Activated T-cell treated with anti-CD3 and anti-CD28 coated beads for 4 hours (primary cell): ENCODE measurements around the gene SAMD7.

Experiments
- DNase-seq: peaks from one replicate; pipeline ENCODE4 v3.0.0-alpha.2; 2020

The SAMD7 gene

GRCh38 chr3:169914321-169914720 lies 2.9 kb downstream of the SAMD7 start:
- no peak for DNase-seq

GRCh38 chr3:169923189-169923588 lies 11.8 kb downstream of the SAMD7 start:
- DNase-seq, result no peak

- DNase-seq, result no peak
Measured at GRCh38 chr3:169923831-169924230, 12.5 kb downstream of the SAMD7 start.

GRCh38 chr3:169929830-169930519 lies 18.6 kb downstream of the SAMD7 start:
- no peak for DNase-seq

GRCh38 chr3:169930843-169931242 lies 19.5 kb downstream of the SAMD7 start:
- no peak for DNase-seq

- DNase-seq, result no peak
Measured at GRCh38 chr3:169931747-169932520, 20.6 kb downstream of the SAMD7 start.

GRCh38 chr3:169939320-169939719 lies 27.9 kb downstream of the SAMD7 start:
- DNase-seq, result no peak

- DNase-seq, result no peak
Measured at GRCh38 chr3:169939751-169940150, 28.4 kb downstream of the SAMD7 start.

- DNase-seq, result no peak
Measured at GRCh38 chr3:169940470-169941181, 29.3 kb downstream of the SAMD7 start.

- DNase-seq, result no peak
Measured at GRCh38 chr3:169945313-169945712, 33.9 kb downstream of the SAMD7 start.

- DNase-seq, result no peak
Measured at GRCh38 chr3:169946336-169946735, 35.0 kb downstream of the SAMD7 start.

- no peak for DNase-seq
Measured at GRCh38 chr3:169948559-169949448, 37.4 kb downstream of the SAMD7 start.

- DNase-seq, result no peak
Measured at GRCh38 chr3:169952045-169952444, 40.7 kb downstream of the SAMD7 start.

GRCh38 chr3:169953462-169954141 lies 42.2 kb downstream of the SAMD7 start:
- DNase-seq, result no peak

GRCh38 chr3:169954142-169954756 lies 42.9 kb downstream of the SAMD7 start:
- DNase-seq, result no peak

GRCh38 chr3:169955406-169955805 lies 44.0 kb downstream of the SAMD7 start:
- DNase-seq, result no peak

GRCh38 chr3:169964176-169964575 lies 52.8 kb downstream of the SAMD7 start:
- DNase-seq, result no peak

- DNase-seq, result no peak
Measured at GRCh38 chr3:169965562-169966427, 54.4 kb downstream of the SAMD7 start.

- DNase-seq, result peak; percentile 97
Measured at GRCh38 chr3:169966428-169966950, 55.1 kb downstream of the SAMD7 start, which contains the start of gene SEC62. Gene SEC62, plus strand, starts transcription at chr3:169966807. Its CDS starts 16 bp downstream, at chr3:169966823.
